Jurkat, Clone E6-1 (cell line): Measurements from ENCODE around the gene SUCO.

ENCODE experiments used
- DNase-seq: peaks from one replicate; pipeline ENCODE4 v3.0.0-alpha.2; 2011; ENCODE audit warnings: low read depth, low spot score
- H3K4me3 ChIP-seq: 2 replicates; pipeline ENCODE4 v1.5.1; 2011; ENCODE audit warnings: mild to moderate bottlenecking, low read length, control low read depth, moderate library complexity

Gene SUCO

DNA sequence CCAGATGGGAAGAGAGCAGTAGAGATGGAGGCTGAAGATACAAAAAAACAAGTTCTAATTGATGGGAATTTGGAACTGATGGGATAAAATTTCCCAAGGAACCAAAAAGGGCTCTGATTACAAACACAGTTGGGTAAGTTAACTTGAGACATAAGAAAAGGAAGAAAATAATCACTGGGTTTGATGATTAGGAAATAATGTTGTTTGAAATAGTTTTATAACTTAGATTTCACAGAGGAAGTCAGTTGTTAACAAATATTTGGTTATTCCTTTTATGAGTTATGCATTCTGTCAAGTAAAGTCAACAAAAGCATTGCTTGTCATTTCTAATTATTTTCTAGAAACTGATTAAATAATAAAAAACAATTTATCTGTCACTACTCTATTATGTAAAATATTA is 20.4 kb upstream of the SUCO start:
- H3K4me3 ChIP-seq = no peak overlapping the region
- DNase-seq = no peak

DNA sequence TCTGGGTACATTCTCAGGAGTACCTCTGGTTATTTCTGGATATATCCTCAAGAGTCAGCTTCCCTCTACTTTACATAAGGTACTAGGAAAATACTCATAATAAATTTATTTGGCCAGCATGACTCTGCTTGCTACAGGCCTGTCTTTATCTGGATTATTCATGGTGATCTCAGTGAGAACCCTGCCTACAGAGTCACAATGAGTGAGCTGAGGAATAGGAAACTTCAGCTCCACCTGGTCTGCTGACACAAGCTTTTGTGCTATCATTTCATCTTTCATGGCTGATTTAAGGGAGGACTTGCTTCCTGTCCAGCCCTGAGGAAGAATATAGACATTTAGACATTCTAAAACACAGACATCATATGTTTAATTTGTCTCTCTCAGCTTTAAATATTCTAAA is 19.5 kb upstream of the SUCO start:
- no peak overlapping the region for H3K4me3 ChIP-seq
- no peak for DNase-seq

DNA sequence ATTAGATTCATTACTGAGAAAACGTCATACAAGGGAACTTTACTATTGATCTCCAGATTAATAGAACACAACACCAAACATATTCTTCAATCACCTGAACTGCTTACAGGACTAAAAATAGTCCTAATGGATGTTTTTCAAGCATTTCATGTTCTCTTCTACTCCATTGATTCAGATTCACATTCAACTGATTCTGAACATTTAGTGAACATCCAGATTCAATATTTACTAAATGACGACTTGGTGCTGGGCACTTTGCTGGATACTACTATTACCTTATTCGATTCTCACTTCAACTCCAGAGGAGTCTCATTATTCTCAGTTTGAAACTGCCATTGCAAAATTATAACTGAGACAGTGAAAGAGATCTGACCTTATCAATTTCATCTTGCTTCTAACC is 18.8 kb upstream of the SUCO start:
- no peak for DNase-seq
- no peak overlapping the region for H3K4me3 ChIP-seq

DNA sequence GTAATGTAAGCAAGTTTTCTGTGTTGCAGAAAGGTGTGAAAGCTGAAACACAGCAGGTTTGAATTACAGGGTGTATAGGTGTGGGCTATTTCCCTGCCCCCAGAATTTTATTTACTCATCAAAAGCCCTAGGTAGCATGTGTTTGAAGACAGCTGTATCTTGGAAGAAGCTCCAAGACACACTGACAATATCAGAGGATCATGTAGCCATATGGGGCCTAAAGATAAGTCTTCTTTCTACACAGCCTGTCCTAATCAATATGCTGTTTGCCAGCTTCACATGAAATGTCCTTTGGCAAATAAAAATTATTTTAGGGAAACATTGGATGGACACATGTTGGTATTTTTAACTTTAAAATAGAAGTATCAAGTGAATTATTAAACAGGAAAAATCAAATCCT is 17.5 kb upstream of the SUCO start:
- no peak for DNase-seq
- no peak overlapping the region for H3K4me3 ChIP-seq

DNA sequence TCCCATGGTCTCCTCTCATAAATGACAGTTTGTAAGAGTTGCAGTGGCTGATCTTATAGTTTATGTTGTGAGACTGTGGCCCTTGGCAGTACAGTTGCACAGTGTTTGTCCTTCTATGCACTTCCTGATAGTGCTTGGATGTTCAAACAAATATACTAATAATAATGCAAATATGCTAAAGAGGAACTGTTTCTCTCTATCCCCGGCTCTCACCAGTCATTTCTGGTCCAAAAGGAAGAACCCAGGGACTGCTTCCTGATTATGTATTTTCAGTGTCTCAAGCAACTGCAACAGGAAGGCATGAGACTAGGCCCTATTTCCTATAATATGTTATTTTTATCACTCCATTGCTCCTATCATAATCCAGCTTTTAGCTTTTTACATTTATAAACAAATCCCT is 17.0 kb upstream of the SUCO start:
- H3K4me3 ChIP-seq = no peak overlapping the region
- DNase-seq = no peak

DNA sequence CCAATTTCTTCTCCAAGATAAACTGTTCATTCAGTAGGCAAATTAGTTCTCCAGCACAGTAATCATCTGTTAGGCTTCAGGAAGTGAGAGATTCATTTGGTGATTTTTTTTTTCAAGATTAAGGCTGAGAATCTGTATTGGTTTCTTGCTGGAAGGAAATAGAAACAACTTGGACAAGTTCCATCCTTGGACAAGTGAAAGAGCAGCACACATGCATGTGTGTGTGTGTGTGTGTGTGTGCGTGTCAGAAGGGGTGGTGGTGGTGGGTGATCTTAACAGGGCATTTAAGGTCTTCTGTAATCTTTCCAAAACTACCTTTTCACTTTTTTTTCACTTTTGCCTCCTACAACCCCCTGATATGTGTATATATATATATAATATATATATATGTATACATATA is 15.9 kb upstream of the SUCO start:
- no peak overlapping the region for H3K4me3 ChIP-seq
- DNase-seq = no peak

DNA sequence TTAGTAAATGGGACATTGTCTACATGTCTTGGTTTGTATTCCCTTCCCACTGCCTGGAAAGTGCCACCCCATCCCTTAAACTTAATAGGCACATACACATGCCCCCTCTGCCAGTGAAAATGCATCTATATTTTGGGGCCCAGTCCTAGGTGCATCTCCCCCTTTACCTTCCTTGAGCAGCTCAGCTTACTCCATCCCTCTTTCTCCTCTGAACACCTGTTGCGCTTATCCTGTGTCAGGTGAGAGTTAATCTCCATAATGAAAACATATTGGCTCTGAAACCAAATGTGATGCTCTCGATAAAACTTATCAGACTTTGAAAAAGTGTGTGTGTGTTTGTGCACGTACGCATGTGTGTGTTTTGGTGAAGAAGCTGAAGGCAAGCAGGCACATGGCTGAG is 15.4 kb upstream of the SUCO start:
- no peak for DNase-seq
- H3K4me3 ChIP-seq = no peak overlapping the region

DNA sequence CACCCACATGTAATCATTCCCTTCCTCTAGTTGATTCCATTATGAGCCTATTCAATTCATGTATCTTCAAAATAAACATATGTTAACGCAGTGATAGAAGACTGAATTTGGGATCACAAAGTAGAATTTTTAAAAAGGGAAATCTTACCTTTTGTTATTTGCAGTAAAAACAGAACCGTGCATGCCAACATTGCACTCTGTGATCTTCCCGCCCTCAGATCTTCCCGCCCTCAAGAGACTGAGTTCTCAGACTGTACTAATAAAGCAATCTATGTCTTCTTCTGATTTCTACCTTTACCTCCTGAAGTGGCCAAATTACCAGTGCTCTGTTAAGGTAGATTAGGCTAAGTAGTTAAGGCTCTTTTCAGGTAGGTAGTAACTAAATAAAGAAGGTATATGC is 3.6 kb upstream of the SUCO start:
- no peak overlapping the region for H3K4me3 ChIP-seq
- DNase-seq = no peak

DNA sequence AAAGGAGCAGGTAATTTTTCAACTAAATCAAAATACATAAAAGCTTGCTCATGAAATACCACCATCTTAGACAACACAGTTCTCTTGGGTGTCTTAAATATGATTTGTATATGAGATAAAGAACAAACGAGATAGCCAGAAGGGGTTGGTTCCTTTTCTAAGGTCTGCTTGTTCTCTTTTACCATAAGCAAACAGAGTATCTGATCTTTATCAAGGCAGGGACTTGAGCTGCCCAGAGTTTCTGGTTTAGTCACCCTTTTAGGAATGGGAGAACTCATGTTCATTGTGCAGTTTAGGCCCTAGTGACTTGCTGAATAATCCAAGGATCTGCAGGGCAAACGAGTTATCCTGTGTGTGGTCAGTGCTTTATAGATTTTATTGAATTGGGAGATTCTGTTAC is 3.0 kb upstream of the SUCO start:
- DNase-seq = no peak
- no peak overlapping the region for H3K4me3 ChIP-seq

DNA sequence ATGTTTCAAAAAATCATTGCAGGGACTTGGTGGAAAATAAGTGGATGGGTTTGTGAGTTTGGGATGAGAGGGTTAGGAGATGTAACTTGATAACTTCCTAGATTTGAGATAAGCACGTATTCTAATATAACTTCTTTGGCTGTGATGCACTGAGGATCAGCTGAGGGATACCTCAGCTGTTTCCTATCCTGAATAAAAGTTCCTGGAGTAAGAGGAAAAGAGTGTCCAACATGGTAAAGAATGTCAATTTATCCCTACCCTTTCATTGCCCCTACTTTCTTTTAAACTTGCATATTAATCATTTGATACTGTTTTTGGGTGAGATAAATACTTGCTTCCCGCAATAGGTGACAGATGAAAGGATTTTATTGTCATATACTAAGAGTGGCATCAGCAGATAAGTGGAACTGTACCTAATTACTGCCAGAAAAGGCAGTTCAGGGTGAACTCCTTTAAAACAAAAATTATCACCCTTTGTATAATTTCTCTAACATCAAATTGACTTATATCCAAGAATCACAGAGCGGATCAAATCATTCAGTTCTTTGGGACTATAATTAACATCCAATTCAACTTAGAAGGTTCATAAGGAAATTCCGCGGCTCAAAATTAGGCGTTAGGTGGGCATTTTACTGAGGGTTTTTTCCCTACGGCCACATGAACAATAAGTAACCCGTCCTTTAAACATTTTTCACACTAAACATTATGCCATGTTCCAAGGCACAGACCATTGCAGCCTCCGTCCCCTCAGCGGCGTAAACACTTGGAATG is 1.4 kb upstream of the SUCO start:
- peak overlapping the region; percentile 91 for H3K4me3 ChIP-seq
- no peak for DNase-seq

DNA sequence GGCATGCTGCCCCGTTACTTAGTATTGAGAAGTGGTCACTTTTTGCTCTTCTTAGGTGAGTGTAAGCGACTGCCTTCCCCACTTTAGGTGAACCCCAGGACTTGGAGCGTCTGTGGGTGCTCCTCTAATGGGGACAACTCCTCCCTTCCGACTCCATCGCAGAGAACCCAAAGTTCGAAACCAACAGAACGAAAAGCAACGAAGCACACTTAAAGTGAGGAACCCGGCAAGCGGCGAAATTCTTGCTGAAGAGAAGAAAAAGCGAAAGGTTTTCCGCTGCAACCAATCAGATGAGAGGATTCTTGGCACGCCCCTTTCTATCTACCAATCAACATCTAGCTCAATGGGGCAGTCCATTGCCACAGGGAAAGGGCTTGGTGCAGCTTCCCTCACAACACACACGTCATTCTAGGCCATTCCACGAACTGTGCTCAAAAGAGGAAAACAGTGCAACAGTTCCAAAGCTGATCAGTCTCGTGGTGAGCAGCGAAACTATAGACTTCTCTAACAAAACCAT is 709 bp upstream of the SUCO start:
- peak; percentile 98 for DNase-seq

DNA sequence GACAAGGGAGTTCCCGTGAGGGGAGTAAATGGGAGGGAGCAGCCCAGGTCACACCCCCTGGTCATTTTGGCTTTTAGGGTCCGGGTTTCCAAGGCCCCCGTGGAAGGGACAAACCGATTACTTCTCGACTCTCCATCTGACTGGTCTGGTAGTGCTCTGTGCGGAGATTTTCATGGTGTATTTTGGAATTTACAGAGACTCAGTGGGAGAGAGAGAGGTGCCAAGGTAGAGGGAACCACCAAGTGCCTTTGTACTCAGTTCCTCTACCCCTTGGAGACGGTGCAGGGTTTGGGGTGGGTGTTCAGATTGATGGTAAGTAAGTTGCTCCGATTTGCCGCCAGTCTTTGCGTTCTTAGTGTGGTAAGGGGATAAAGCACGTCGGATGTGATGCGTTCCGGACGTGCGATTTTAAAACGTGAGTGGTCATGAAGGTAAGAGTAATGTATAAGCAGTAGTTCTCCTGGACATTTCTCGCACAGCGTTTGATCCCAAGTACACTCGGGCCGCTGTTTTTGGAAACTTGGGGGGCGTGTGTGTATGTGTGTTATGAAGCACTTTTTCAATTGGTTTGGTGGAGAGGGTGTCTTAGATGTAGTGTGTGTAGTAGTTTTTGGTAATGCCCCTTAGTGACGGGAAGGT is 682 bp downstream of the SUCO start:
- DNase-seq = peak; percentile 41
- peak overlapping the region; percentile 91 for H3K4me3 ChIP-seq

More for the DNA sequence above, 709 bp upstream of the SUCO start:
- H3K4me3 ChIP-seq = peak overlapping the region; percentile 91

DNA sequence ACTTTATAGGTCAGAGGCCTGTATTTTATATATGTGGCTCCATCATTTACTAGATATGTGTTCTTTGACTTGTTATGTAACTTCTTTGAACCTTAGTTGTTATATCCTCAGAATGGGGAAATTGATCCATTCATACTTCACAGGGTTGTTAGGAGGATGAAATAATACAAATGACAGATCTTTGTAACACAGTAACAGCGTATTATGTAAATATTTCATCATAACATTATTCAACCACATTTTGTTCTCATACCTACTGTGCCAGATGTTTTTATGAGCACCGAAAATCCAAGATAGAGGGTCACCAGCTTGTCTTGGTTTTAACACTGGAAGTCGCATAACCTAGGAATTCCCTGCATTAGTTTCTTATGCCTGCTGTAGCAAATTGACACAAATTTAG is 3.3 kb downstream of the SUCO start:
- no peak for DNase-seq
- no peak overlapping the region for H3K4me3 ChIP-seq

DNA sequence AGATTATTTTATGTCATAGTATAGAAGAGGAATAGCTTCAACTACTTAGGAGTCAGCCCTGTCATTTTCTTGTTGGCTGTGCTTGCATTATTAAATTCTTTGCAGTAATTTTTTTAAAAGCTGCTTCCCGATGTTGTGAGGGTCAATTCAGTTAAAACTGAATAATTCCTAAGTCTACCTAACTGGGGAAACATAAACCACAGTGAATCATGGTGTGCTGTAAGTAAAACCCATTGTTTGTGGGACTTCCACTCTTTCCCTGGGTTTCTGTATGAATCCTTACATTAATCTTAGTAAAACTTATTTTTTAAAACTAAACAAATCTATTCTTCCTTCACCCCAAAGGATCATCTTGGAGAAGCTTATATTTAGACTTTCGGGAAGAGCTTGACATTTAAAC is 4.4 kb downstream of the SUCO start:
- no peak for DNase-seq
- no peak overlapping the region for H3K4me3 ChIP-seq

DNA sequence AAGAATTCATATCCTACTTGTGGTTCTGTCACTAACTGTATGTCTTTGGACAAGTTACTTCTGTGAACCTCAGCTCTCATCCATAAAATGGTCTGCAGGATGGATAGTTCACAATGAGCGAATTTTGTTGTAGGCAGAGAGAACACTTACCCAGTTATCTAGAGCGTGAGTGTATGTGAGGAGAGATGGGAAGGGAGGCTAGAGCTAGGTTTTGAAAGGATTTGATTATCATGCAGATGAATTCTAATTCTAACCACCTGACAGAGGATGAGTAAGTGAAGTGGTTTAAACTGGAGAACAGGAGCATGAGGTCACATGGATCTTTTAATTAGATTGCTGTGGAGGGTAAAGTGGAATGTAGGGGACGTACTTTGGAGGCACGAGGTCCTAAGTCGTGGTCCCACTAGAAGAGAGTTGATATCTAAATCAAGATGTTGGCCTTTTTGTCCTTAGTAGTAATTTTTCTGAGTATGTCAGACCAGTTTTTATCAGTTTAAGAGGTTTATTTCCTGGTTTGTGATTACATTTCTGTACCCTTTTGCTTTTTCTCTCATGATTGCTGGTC is 5.0 kb downstream of the SUCO start:
- H3K4me3 ChIP-seq = no peak overlapping the region
- no peak for DNase-seq

DNA sequence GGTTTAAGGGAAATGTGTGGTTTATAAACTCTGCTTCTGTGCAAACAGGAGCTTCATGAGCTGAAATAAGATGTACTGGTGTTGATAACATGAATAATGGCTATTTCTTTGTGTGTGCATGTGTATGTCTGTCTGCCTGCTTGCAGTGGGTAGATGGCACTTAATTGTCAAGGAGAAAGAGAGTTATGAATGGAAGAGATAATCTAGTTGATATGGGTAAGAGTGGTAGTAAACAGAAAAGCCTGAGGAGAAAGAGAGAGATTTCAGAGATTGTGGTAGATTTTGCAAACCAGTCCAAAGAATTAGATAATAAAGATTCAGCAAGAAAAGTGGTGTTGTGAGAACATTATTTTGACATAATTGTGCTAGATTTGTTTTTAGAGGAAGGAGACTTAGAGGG is 7.7 kb downstream of the SUCO start:
- DNase-seq = no peak
- H3K4me3 ChIP-seq = no peak overlapping the region

DNA sequence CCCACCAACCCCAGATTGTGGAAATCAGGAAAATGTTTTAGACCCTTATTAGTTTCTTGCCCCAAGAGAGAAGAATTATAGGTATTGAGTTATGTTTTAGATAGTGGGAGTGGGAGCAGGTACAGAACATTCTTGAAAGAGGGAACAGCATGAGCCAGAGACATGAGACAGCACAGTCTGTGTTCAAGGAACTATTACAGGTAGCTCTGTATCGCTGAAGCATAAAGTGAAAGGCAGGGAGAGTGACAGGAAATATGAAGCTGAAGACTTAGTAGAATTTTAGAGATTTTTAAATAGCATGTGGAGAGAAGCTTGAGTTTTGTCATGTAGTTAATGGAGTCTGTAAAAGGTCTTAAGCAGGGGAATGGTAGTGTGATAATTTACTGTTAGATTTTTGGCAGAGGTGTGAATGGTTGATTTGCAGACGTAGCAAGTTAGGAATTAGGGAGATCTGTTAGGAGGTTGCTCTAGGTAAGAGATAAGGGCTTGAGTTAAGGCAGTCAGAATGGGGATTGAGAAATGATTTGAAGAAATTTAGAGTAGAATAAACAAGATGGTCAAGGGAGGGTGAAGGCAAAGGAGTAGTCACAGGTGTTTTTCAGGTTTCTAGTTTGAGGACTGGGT is 11.6 kb downstream of the SUCO start:
- DNase-seq = no peak
- no peak overlapping the region for H3K4me3 ChIP-seq

DNA sequence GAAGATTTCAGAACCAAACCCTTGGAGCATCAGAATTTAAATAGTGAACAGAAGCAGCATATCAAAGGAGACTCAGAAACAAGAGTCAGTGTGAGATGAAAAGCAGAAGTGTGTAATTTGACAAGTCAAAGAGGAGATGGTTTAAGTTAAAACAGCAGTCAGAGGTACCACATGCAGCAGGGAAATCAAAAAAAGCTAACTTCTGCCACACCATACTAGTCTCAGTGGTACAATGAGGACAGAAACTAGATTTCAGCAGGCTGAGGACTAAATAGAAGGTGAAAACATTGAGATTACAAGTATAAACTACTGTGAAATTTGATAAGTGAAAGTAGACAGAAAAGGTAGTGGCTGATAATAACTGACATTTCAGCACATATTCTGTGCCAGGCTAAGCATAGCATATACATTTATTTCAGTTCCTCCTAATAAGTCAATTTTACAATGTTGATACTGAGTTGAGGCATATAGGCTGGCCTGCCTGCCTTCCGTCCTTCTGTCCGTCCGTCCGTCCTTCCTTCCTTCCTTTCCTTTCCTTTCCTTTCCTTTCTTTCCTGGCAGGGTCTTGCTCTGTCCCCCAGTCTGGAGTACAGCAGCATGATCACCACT is 12.6 kb downstream of the SUCO start:
- DNase-seq = no peak
- H3K4me3 ChIP-seq = no peak overlapping the region

DNA sequence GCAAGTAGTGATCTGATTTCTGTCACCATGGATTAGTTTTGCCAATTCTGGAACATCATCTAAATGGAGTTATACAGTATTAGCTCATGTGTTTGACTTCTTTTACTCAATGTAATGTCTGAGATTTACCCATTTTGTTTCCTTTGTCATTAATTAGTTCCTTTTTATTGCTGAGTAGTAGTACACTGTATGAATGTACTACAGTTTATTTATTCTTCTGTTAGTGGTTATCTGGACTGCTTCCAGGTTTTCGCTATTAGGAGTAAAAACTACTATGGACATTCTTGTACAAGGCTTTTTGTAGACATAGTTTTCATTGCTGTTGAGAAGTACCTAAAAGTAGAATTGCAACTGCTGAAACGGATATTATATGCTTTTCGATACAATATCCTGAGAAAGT is 14.1 kb downstream of the SUCO start:
- no peak overlapping the region for H3K4me3 ChIP-seq
- no peak for DNase-seq
